Left cardiac atrium (tissue), 4 donors: Measurements from ENCODE around the gene IQCK. TPM values are rescaled to one million over a fixed set of nuclear protein-coding genes. Genes with fewer than 3 reads are reported as not detected.
A peak's percentile ranks its signal among the peaks of the same experiment; 100 is the strongest.

Experiments used
- ATAC-seq, 2 donors: fragments of 200-7000 bp; cut with Tn5 transposase; one replicate each; pipeline ENCODE4 v1.9.1; 2020; ENCODE audit warnings: mild to moderate bottlenecking in 2 of 2, moderate library complexity in 2 of 2
- DNase-seq: peaks from one replicate; pipeline ENCODE4 v3.0.0-alpha.2; 2020
- intact Hi-C, 2 donors: fragments of 100-400 bp; cut with DNase I; formaldehyde crosslinking; loops; one replicate each; pipeline versions ENCODE4 v1.14.1 to v1.15.1; 2022 to 2023
- total RNA-seq, 2 donors: library from RNA; stranded (reverse); fragmentation: NEBNext Ultra II Directional; extraction: Animal tissue kit (Norgen Biotek cat#: 25700); gene quantifications; one replicate each; pipeline ENCODE4 v1.2.1, GENCODE V29; 2021
- donor health status: DM: no; HTN: yes; CAD: no.
- donor health status: DM: no; HTN: yes; CAD: no; lungs with severe emphysema.
- donor health status: DM: yes; HTN: yes; CAD: no.
- donor health status: Dilated cardiomyopathy.

IQCK gene
- total RNA-seq, 2 donors from 2014 or later = 4.3 to 6.6 TPM

DNA sequence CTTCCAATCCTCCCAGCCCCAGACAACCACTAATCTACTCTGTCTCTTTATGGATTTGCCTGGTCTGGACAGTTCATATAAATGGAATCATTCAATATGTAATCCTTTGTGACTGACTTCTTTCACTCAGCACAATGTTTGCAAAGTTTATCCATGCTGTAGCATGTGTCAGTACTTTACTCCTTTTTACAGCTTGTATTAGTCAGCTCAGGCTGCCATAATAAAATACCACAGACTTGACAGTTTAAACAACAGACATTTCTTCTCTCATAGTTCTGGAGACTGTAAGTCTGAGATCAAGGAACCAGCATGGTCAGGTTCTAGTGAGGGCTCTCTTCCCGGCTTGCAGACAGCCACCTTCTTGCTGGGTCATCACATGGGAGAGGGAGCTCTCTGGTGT, 125.3 kb downstream of the IQCK start:
- ATAC-seq (no peak), DNase-seq (no peak)
- intact Hi-C loops = no loop called here

- DNase-seq = no peak
- peak in 1 of 2 donors; percentile 34 for ATAC-seq
These were observed 127.0 kb downstream of the IQCK start for GRCh38 chr16:19844945-19845641.

GRCh38 chr16:19846436-19846835, 128.4 kb downstream of the IQCK start:
- ATAC-seq = no peak
- DNase-seq = no peak
- intact Hi-C loops = no loop called here

More at GRCh38 chr16:19844945-19845641, 127.0 kb downstream of the IQCK start:
- intact Hi-C loops = no loop called here

GRCh38 chr16:19848756-19849155, 130.7 kb downstream of the IQCK start:
- intact Hi-C loops = no loop called here
- DNase-seq = no peak
- ATAC-seq = no peak

DNA sequence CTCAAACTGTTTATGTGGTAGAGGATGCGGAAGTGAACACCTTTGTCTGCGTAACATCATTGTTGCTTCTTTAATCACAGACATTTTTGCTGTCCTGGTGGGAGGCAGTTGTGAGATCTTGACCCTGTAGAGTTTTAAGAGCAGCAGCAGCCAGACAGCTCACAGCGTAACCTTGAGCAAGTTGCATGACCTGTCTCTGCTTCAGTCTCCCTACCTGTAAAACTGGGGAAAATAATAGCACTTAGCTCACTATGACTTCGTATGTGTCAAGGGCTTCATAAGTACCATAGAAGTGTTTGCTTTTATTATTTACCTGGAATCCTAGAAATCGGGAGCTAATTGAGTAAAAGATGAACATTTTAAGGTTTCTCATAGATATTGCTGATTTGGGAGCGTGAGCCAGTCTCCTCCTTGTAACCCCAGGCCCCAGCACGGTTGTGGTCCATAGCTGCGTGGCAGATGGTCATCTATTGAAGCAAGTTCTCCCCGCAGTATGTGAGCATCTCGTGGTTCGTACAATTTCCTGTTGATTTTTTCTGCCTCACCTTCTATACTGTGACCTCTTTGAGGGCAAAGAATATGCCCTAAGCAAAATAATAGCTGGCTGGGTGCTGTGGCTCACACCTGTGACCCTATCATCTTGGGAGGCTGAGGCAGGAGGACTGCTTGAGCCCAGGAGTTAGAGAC, 132.2 kb downstream of the IQCK start:
- DNase-seq (no peak), ATAC-seq (no peak)
- intact Hi-C loops = no loop called here

GRCh38 chr16:19851476-19851875, 133.4 kb downstream of the IQCK start:
- DNase-seq (peak; percentile 44), ATAC-seq (peak; percentile 76 to 81)
- intact Hi-C loops = no loop called here

DNA sequence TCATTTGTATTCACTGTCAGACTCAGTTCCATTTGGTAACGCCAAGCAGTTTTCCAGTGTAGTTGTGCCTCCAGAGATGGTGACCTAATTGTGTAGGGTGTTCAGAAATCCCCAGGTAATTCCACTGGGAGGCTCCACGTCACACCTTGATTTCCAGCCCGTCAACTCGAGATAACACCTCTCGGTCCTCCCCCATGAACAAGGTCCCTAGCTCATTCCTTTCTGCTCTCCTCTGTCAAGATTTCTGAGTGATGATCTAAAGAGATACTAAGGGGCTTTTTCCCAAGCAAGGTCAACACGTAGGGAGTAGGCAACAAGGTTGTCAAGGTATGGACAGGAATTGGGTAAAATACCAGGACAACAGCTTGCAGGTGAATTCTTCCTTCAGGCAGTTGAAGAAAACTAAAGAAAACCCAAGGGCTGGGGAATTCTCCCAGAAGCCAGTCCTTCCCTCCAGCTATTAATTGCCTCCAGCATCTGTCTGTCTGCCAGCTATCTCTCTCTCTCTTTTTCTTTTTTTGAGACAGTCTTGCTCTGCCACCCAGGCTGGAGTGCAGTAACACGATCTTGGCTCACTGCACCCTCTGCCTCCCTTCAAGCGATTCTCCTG, 135.2 kb downstream of the IQCK start:
- DNase-seq (no peak), ATAC-seq (no peak)
- intact Hi-C loops = no loop called here

DNA sequence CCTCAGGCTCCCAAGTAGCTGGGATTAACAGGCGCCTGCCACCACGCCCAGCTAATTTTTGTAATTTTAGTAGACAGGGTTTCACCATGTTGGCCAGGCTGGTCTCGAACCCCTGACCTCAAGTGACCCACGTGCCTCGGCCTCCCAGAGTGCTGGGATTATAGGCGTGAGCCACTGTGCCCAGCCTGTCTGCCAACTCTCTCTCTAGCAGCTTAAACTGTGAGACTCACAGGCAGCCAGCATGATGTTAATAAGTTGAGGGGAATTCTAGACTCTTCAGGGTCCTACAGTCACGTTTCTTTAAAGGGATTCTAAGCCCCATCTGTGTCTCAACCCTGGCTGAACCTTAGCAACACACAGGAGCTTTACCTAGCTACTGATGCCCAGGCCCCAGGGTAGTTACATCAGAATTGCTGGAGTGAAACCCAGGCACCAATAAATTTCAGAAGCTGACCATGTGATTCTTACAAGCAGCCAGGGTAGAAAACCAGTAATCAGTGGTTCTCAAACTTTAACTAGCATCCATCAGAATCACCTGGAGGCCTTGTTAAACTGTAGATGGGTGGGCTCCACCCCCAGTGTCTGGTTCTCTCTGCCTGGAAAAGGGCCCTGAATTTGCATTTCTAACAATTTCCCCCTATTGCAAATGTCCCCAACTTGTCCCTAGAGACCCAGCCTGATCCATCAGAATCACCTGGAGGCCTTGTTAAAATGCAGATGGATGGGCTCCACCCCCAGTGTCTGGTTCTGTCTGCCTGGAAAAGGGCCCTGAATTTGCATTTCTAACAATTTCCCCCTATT, 135.9 kb downstream of the IQCK start:
- DNase-seq (no peak), ATAC-seq (no peak)
- intact Hi-C loops = no loop called here

DNA sequence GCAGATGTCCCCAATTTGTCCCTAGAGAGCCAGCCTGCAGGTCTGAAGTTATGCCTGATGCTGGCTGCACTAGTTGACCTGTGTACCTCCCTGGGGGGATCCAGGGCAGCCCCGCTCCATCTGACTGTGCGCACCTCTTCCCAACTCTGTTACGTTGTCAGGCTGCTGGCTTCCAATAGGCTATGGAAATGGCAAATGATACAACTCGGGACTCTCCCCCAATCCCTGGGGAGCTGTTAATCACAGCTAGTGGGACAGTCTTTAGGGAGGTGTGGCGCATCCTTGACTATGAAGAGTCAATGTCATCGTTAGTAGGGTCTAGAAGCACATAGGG, 136.4 kb downstream of the IQCK start:
- no peak for DNase-seq
- no peak for ATAC-seq
- intact Hi-C loops = no loop called here

GRCh38 chr16:19856120-19856519, 138.0 kb downstream of the IQCK start:
- intact Hi-C loops = no loop called here
- DNase-seq (no peak), ATAC-seq (no peak)

DNA sequence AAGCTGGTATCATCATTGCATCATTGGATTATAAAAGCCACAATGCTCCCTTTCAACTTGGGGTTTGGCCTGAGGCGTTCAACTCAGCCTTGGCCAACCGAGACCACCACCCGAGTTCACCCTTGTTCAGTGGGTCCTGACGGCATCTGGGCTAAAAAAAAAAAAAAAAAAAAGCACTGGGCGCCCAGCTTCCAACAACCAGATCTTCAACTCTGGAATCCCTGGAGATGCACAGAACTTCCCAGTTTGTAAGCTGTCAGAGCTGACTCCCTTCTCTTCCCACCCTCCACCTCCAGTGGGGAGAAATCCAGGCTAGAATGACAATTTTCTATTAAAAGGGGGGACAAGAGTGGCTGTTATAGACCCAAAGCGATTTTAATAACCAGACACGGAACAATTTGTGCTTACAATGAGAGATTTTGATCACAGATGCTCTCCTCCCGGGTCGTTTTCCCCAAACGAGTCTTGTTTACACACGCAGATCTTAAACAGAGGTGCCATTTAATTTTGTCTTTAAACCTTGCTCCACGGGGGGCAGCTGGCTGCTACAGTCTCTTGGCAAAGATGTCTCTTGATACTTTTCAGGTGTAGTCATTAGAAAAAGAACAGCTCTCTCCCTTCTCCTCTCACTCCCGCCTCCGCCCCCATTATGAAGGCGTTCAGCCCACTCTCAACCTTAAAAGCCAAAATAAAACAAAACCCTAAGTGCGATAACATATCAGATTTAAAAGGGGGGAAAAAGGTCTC, 139.7 kb downstream of the IQCK start:
- intact Hi-C loops = no loop called here
- no peak for ATAC-seq
- no peak for DNase-seq

- no peak for DNase-seq
These were observed 140.4 kb downstream of the IQCK start for GRCh38 chr16:19858340-19859018.

GRCh38 chr16:19859166-19859565, 141.1 kb downstream of the IQCK start:
- no peak for ATAC-seq
- intact Hi-C loops = no loop called here
- no peak for DNase-seq

More at GRCh38 chr16:19858340-19859018, 140.4 kb downstream of the IQCK start:
- no peak for ATAC-seq
- intact Hi-C loops = no loop called here

DNA sequence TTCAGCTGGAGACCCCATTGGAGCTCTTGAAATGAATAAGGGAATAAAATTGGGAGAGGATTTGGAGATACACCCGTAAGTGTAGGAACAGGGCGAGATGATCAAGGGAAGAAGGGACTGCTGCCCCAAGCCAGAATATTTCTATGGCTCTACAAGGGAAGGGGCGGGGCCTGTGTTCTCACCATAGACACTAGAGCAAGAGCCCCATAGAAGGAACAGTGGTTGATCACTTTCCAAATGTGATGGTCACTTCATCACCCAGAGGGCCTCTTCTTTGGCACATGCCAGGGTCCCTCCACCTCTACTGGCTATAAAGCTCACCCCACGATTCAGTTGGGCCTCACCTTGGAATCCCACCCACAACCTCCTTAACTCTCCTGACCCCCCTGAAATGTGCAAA, 141.5 kb downstream of the IQCK start:
- ATAC-seq (no peak), DNase-seq (no peak)
- intact Hi-C loops = no loop called here

- intact Hi-C loops = no loop called here
- no peak for DNase-seq
- ATAC-seq = no peak
These were observed 142.3 kb downstream of the IQCK start for GRCh38 chr16:19860166-19861041.

DNA sequence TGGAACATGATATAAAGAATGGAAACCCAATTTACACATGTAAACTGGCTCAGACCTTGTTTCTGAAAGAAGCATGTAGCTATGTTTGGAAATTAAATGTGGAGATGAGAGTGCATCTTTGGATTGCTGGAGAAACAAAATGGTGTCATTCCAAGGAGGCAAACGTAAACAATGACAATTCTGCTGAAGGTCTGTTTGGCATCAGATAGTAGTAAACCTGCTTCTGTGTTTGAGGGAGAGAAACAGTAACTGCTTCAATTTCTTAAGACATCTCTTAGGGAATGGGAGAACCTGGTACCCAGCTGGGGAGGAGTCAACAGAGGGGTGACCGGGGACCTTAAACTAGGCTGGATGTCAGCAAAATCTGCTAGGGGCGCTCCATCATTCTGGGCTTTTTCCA, 143.1 kb downstream of the IQCK start:
- intact Hi-C loops = no loop called here
- ATAC-seq (no peak), DNase-seq (no peak)

GRCh38 chr16:19861811-19862327, 143.8 kb downstream of the IQCK start:
- DNase-seq = no peak
- peak in 1 of 2 donors; percentile 37 for ATAC-seq
- intact Hi-C loops = no loop called here
